DOHH2 (cell line): Measurements from ENCODE around the gene DNAJB4.

ENCODE experiments used
- CTCF ChIP-seq: fragments of 200-600 bp; sonication (generic); IDR thresholded peaks from one replicate; pipeline ENCODE4 v1.5.1; 2014; ENCODE audit warnings: antibody characterized with exemption, mild to moderate bottlenecking, low read depth, low read length; ENCODE audit not compliant: poor library complexity, severe bottlenecking
- EZH2phosphoT487 ChIP-seq: fragments of 200-600 bp; sonication (generic); IDR thresholded peaks from 2 replicates; pipeline ENCODE4 v1.6.1; 2017; ENCODE audit warnings: borderline replicate concordance, mild to moderate bottlenecking, antibody characterized with exemption, low read length, moderate library complexity, mixed read lengths

DNA sequence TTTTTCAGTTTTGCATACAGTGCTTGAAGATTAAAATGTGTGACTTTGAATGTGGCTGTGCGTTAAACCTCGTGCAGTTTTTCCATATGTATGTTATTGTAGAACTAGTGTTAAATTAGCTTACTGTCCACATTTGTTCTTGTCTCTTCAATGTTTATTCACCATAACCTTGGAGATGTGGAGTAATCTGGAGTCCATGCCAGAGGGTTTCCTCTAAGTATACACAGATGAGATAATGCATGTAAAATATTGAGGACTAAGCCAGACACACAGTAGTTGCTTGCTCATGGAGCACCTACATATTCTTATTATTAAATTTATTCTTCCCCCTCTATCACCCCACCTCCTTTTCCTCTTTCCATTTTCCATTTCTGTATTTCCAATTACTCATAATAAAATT is 33.3 kb downstream of the DNAJB4 start:
- no peak for TF ChIP-seq CTCF
- TF ChIP-seq EZH2phosphoT487 = no peak
